Measurements from ENCODE around the gene TCFL5.

TCFL5 gene

GRCh38 chr20:62814060-62814708 is 47.4 kb downstream of the TCFL5 start:
- no peak for DNase-seq (ENCODE audit: low read depth)
- no peak for TF ChIP-seq CTCF (IDR thresholded peaks at IDR 0.05; ENCODE audit: insufficient read depth, low read depth, low read length, missing control alignments)
- H3K4me3 ChIP-seq (ENCODE audit: low read depth, low read length) = no peak overlapping the region

DNA sequence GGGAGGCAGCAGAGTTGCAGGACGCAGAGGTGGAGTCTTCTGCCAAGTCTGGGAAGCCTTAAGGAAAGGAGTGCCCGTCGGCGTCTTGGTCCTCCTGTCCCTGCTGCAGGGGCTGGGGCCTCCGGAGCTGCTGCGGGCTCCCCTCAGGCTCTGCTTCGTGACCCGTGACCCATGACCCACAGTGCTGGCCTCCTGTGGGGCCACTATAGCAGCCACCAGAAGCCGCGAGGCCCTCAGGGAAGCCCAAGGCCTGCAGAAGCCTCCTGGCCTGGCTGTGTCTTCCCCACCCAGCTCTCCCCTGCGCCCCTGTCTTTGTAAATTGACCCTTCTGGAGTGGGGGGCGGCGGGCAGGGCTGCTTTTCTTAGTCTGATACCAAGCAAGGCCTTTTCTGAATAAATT is 48.0 kb downstream of the TCFL5 start:
- no peak for DNase-seq (ENCODE audit: low read depth)
- TF ChIP-seq CTCF (IDR thresholded peaks at IDR 0.05; ENCODE audit: insufficient read depth, low read depth, low read length, missing control alignments) = no peak

DNA sequence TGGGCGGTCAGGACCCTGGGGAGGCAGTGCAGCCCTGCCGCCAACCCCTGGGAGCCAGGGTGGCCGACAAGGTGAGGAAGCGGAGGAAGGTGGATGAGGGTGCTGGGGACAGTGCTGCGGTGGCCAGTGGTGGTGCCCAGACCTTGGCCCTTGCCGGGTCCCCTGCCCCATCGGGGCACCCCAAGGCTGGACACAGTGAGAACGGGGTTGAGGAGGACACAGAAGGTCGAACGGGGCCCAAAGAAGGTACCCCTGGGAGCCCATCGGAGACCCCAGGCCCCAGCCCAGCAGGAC is 48.8 kb downstream of the TCFL5 start:
- DNase-seq (ENCODE audit: low read depth) = no peak
- TF ChIP-seq CTCF (IDR thresholded peaks at IDR 0.05; ENCODE audit: insufficient read depth, low read depth, low read length, missing control alignments) = no peak
- no peak overlapping the region for H3K4me3 ChIP-seq (ENCODE audit: low read depth, low read length)

More for the DNA sequence above, 48.0 kb downstream of the TCFL5 start:
- no peak overlapping the region for H3K4me3 ChIP-seq (ENCODE audit: low read depth, low read length)

DNA sequence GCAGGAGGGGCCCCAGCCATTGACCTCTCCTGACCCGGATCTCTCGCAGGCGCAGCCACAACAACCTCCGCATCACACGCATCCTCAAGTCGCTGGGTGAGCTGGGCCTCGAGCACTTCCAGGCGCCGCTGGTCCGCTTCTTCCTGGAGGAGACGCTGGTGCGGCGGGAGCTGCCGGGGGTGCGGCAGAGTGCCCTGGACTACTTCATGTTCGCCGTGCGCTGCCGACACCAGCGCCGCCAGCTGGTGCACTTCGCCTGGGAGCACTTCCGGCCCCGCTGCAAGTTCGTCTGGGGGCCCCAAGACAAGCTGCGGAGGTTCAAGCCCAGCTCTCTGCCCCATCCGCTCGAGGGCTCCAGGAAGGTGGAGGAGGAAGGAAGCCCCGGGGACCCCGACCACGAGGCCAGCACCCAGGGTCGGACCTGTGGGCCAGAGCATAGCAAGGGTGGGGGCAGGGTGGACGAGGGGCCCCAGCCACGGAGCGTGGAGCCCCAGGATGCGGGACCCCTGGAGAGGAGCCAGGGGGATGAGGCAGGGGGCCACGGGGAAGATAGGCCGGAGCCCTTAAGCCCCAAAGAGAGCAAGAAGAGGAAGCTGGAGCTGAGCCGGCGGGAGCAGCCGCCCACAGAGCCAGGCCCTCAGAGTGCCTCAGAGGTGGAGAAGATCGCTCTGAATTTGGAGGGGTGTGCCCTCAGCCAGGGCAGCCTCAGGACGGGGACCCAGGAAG is 49.3 kb downstream of the TCFL5 start:
- no peak for DNase-seq (ENCODE audit: low read depth)
- no peak overlapping the region for H3K4me3 ChIP-seq (ENCODE audit: low read depth, low read length)
- no peak for TF ChIP-seq CTCF (IDR thresholded peaks at IDR 0.05; ENCODE audit: insufficient read depth, low read depth, low read length, missing control alignments)

GRCh38 chr20:62811720-62812119 is 49.9 kb downstream of the TCFL5 start:
- DNase-seq (ENCODE audit: low read depth) = no peak
- no peak for TF ChIP-seq CTCF (IDR thresholded peaks at IDR 0.05; ENCODE audit: insufficient read depth, low read depth, low read length, missing control alignments)
- H3K4me3 ChIP-seq (ENCODE audit: low read depth, low read length) = no peak overlapping the region

GRCh38 chr20:62811320-62811719 is 50.3 kb downstream of the TCFL5 start:
- DNase-seq (ENCODE audit: low read depth) = no peak
- TF ChIP-seq CTCF (IDR thresholded peaks at IDR 0.05; ENCODE audit: insufficient read depth, low read depth, low read length, missing control alignments) = no peak
- H3K4me3 ChIP-seq (ENCODE audit: low read depth, low read length) = no peak overlapping the region

Data from GM12865 (cell line).